Measurements from ENCODE around the gene SLC17A7.

DNA sequence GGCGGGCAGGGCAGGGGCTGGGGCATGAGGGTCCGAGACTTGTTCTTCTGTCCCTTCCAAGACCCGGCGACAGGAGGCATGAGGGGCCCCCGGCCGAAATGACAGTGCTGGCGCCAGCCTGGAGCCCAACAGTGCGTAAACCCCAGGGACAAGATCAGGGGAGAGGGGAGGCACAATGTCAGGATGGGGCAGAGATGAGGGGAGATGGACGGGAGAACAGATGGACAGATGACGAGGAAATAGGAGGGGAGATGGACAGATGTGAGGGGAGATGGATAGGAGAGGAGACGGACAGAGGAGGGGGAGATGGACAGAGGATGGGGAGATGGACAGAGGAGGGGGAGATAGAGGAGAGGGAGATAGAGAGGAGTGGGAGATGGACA is 33.2 kb upstream of the SLC17A7 start:
- TF ChIP-seq, protein P1, sequence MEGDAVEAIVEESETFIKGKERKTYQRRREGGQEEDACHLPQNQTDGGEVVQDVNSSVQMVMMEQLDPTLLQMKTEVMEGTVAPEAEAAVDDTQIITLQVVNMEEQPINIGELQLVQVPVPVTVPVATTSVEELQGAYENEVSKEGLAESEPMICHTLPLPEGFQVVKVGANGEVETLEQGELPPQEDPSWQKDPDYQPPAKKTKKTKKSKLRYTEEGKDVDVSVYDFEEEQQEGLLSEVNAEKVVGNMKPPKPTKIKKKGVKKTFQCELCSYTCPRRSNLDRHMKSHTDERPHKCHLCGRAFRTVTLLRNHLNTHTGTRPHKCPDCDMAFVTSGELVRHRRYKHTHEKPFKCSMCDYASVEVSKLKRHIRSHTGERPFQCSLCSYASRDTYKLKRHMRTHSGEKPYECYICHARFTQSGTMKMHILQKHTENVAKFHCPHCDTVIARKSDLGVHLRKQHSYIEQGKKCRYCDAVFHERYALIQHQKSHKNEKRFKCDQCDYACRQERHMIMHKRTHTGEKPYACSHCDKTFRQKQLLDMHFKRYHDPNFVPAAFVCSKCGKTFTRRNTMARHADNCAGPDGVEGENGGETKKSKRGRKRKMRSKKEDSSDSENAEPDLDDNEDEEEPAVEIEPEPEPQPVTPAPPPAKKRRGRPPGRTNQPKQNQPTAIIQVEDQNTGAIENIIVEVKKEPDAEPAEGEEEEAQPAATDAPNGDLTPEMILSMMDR (IDR thresholded peaks at IDR 0.05) = no peak
- TF ChIP-seq POLR2AphosphoS5 (IDR thresholded peaks at IDR 0.05) = no peak
- TF ChIP-seq EP300 (IDR thresholded peaks at IDR 0.05) = no peak
- TF ChIP-seq POLR2A (IDR thresholded peaks at IDR 0.05) = no peak

Measured in suprapubic skin (tissue), 4 donors.